ENCODE data around the gene PCCA.

- no peak for TF ChIP-seq POLR2A (IDR thresholded peaks at IDR 0.05; ENCODE audit: low read length)
- no peak for TF ChIP-seq GATA1 (IDR thresholded peaks at IDR 0.05; ENCODE audit: low read depth, low read length)
Observed at GRCh38 chr13:100552755-100553154, 463.9 kb downstream of the PCCA start.

Data from erythroblast (primary cell).